SHP77 treated with DMSO at 0.1 percent for 48 hours (cell line): ENCODE measurements around the gene MAN2B2.

Source experiments
- DNase-seq: peaks from one replicate; lab custom pipeline; 2025; lab: John Stamatoyannopoulos, UW

Gene MAN2B2

DNA sequence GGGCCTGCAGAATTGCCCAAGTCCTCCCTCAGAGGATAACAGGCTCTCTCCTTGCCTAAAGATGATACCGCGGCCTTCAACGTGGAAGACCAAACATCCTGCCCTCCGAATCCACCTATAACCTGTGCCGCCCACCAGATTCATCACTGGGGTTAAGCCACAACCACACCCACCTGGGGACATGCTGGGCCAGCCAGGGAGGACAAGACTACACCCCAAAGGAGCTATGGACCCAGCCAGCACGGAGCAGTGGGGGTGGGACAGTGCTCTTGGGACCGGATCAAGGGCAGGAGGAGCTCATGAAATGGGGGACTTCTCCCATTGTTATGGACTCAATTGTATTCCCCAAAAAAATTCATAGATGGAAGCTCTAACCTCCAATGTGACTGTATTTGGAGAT lies 6.8 kb upstream of the MAN2B2 start:
- DNase-seq = no peak

GRCh38 chr4:6568689-6569332 lies 6.2 kb upstream of the MAN2B2 start:
- no peak for DNase-seq

DNA sequence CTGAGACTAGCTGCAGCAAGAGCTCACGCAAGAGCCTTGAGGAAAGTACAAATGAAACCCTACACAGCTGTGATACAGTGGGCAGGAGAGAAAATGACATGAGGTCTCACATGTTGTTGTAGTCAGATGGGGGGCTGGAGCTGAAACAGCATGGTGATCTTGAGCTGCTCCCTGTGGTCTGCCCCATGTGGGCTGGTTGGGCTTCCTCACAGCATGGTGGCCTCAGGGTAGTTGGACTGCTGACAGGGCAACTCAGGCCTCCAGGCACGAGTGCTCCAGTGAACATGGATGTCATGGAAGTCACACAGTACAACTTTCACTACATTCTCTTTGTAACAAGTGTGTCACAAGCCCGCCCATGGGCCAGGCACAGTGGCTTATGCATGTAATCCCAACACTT lies 3.4 kb upstream of the MAN2B2 start:
- no peak for DNase-seq

DNA sequence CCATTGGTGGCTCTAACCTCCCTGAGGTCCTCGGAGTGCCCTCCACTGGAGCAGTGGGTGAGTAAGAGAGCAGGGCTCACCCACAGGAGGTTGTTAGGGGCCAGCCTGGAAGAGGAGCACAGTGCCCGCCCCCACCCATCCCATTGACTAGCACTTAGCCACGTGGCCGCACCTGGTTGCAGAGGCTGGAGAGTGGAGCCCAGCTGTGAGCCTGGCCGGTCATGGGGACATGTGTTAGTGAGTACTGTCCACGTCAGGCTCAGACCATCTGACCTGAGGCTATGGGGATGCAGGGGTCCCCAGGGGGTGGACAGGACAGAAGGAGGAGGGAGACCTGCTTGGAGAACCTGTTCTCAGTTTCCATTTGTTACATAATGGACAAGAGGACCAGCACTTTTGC lies 1.4 kb upstream of the MAN2B2 start:
- DNase-seq = no peak

- no peak for DNase-seq
Measured at GRCh38 chr4:6573986-6574746, 823 bp upstream of the MAN2B2 start.

DNA sequence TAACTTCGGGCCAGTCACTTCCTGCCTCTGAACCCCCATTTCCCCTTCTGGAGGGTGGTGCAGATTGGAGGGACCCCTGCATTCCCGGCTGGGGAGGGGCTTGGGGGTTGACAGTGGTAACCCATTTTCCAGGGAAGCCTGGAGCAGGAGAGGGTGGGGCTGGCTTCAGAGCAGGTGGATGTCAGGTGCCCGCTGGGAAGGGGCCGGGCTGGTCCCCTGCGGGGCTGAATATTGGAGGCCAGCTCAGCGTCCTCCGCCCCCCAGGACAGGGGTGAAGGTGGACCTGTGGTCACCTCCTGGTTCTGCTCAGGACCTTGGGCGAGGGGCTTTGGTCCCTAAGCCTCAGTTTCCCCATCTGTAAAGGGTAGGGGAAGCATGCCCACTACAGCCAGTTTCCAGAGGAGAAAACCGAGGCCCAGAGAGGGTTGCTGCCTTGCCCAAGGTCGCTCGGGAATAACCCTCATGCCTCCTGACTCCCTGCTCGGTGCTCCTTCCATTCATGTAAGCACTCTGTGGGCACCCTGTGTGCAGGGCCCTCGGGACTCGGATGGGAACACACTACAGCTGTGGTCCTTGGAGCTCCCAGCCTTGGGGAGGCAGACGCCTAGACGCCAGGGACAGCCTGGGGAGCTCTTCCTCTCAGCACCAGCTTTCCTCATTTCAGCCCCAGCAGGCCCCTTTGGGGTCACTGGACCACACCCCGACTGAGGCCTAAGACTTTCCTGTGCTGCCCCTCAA lies 683 bp downstream of the MAN2B2 start:
- no peak for DNase-seq

DNA sequence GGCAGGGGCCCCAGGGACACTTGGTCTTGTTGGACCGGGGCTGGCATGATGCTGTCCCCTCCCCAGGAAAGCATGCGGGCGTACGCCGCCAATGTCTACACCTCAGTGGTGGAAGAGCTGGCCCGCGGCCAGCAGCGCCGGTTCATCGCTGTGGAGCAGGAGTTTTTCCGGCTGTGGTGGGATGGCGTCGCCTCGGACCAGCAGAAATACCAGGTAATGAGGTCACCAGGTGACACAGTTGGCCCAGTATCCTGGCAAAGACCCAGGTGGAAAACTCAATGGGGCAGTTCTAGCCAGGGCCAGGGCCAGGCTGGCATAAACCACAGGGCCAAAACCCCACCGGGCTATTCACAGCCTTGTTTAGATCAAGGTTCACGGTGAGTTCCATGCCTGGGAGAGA lies 1.5 kb downstream of the MAN2B2 start:
- no peak for DNase-seq

GRCh38 chr4:6576932-6577331 lies 1.9 kb downstream of the MAN2B2 start:
- no peak for DNase-seq

DNA sequence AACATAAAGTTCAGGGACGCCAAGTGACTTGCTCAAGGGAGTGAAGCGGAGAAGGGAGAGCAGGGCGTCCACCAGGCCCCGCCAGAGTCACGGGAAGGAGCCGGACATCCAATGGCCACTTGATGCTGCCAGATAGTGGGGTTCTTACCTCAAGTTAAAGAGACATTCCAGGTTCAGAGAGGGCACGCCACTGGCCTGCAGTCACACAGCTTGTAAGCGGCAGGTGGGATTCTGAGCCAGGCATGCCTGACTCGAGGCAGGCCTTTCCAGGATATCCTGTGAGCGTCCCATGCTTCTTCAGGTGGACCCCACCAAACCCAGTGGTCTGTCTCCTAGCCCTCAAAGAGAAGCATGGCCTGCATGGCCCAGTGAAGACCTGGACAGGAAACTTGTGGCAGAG lies 2.4 kb downstream of the MAN2B2 start:
- no peak for DNase-seq

DNA sequence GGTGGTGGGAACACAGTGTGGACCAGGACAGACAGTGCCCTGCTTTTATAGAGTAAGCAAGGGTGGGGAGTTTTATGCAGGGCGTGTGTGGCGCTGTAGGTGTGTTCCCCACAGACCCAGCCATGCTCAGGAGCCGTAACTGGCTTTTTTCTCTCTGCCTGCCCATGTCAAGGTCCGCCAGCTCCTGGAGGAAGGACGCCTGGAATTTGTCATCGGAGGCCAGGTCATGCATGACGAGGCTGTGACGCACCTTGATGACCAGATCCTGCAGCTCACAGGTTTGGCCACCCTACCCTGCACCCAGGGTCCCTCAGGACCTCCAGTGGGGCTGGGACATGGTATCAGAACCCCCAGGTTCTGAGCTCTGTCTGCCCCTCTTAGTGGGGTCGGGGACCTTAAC lies 3.2 kb downstream of the MAN2B2 start:
- DNase-seq = no peak

DNA sequence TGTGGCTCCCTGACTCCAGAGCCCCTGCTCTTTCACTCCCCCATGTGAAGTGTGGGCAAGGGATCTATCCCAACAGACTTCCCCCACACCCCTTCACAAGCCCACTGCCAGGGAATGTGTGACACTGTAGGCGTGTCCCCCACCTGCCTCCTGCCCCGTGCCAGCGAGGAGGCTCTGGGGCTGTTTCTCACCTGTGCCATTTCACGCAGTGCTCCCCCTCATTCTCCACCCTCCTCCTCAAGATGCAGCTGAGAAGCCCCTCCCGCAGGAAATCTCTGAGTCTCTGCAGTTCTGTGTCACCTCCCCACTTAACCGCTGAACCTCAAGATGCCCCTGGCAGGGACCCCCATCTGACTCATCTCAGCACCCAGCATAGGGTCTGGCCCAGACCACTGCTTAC lies 5.4 kb downstream of the MAN2B2 start:
- DNase-seq = no peak

DNA sequence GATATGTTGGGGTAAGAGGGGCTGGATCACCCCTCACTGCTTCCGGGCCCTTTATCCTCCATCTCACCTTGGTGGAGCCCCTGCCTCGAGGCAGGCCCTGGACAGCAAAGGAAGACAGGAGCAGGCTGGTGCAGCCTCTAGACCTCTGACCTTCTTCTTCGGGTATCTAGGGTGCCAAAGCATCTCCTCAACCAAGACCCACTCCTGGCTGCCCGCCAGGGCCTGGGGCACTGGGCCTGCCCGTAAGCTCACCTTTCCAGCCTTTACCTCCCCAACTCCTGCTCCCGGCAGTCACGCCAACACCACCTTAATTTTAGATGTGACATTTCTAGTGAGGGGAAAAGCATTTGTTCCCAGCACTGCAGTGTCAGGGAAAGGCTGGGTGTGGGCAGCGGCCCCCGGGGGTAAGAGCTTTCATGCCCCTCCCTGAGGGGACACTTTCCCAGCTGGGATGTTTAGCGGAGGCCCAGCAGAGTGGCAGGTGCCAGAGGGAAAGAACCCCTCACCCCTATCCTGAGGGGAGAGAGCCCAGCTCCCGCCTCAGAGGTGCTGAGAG lies 6.7 kb downstream of the MAN2B2 start:
- no peak for DNase-seq

GRCh38 chr4:6582889-6583490 lies 8.0 kb downstream of the MAN2B2 start:
- no peak for DNase-seq

GRCh38 chr4:6584865-6585264 lies 9.9 kb downstream of the MAN2B2 start:
- no peak for DNase-seq

GRCh38 chr4:6586715-6587325 lies 11.8 kb downstream of the MAN2B2 start:
- DNase-seq = no peak

- no peak for DNase-seq
Measured at GRCh38 chr4:6589444-6589843, 14.5 kb downstream of the MAN2B2 start.

- no peak for DNase-seq
Measured at GRCh38 chr4:6591313-6591712, 16.3 kb downstream of the MAN2B2 start.

DNA sequence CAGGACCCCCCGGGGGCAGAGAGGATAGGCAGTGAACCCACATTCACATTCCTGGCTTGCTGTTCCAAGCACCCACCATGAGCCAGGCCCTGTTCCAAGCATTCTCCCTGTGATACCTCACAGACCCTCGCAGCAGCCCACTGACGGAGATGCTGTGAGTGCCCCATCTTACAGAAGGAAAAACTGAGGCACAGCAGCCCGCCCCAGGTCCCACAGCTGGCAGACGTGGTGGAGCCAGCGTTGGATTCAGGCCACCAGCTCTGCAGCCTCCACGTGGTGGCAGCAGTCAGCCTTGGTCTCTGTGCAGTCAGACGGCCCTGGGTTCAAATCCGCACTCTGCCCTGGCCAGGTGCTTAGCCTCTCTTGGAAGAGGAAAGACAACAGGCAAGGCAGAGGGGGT lies 16.8 kb downstream of the MAN2B2 start:
- no peak for DNase-seq

DNA sequence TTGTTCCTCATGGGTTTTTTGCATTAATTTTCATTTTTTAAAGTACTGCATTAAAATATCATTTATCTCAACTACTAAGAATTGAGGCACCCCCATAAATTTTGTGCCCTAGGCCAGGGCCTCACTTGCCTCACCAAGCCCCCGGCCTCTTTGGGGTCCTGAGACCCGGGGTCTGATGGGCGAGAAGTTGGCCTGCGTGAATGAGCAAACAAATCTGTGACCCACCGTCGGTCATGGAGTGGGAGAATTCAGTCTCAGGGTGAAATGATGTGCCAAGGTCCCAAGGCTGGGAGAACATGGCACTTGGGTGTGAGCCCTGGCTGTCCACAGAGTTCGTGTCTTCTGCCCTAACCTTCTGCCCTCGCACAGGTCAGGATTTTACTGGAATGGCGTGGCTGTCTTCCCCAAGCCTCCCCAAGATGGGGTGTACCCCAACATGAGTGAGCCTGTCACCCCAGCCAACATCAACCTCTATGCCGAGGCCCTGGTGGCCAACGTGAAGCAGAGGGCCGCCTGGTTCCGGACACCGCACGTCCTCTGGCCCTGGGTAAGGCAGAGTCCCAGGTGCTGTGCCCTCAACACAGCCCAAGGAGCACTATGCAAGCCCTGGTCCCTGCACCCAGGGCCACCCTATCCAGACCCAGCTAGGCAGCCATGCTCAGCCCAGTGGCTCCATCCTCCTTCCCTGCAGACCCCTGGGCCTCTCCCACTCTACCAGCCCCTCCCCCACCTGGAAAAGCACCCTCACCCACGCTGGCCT lies 18.0 kb downstream of the MAN2B2 start:
- DNase-seq = no peak

GRCh38 chr4:6594341-6594740 lies 19.4 kb downstream of the MAN2B2 start:
- no peak for DNase-seq

DNA sequence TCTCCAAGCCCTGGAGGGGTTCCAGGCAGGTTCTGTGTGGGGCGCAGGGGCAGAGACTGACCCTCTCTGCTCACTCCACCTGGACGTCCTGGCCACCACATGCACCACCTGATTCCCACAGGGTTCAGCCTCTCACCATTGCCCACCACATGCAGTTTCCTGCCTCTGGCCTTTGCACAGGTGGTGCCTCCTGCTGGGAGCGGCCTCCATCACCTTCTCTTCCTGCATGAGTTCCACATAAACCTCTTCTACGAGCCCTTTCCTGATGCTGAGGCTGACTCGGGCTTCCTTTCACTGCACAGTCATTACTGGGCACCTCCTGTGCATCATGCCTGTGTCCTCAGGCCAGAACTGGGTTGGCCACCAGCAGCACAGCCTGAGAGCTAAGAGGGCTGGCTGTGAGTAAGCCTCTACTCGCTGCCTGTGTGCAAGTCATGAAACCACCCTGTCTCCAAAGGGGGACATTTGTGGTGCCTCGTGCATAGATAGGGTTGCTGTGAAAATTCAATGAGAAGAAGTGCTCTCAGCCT lies 19.9 kb downstream of the MAN2B2 start:
- no peak for DNase-seq
